ENCODE results near the gene DDX11.

GRCh38 chr12:31117203-31118011 lies 43.7 kb downstream of the DDX11 start:
- TF ChIP-seq CTCF (IDR thresholded peaks at IDR 0.05; ENCODE audit: insufficient read depth, low read length) (peak; percentile 17), POLR2AphosphoS5 (IDR thresholded peaks at IDR 0.05; ENCODE audit: low read depth) (no peak), REST (IDR thresholded peaks at IDR 0.05; ENCODE audit: insufficient replicate concordance, low read depth) (no peak), SPI1 (IDR thresholded peaks at IDR 0.05; ENCODE audit: borderline replicate concordance, low read depth) (no peak)

Measured in HL-60 (cell line).